ENCODE data around the gene RETREG1. TPM values are rescaled to one million over a fixed set of nuclear protein-coding genes. Genes with fewer than 3 reads are reported as not detected.
"Not testable (repeated sequence)": the region's sequence is repeated elsewhere in the genome, so short reads cannot be mapped to it uniquely, and the experiment has no call there.

The RETREG1 gene
- total and polyA plus RNA-seq, 2 experiments from 2014 or later = 23.8 to 24.0 TPM

DNA sequence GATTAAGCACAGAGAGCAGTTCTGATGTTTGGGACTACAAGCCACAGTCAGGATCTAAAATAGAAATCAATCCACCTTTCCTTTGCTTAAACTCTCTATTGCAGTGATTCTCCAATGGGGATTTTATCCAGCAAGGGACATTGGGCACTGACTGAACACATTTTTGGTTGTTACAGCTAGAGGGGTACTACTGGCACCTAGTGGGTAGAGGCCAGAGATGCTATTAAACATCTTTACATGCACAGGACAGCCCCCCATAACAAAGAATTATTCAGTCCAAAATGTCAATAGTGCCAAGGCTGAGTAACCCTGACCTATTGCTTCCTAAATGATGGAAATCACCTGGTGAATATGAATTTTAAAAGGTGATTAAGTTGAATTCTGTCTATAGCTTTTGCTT is 163.2 kb downstream of the RETREG1 start:
- H3K4me2 ChIP-seq = no peak overlapping the region
- H3K36me3 ChIP-seq (replicated peaks; ENCODE audit: insufficient read depth, low read depth) = no peaks in the 10 kb centered on the region
- peaks cover 11% of the 10 kb centered on the region for H4K20me1 ChIP-seq (ENCODE audit: insufficient read depth, poor library complexity, severe bottlenecking)
- no peak overlapping the region for H2AFZ ChIP-seq
- no peaks in the 10 kb centered on the region for H3K27me3 ChIP-seq
- no peaks in the 10 kb centered on the region for H3K9me3 ChIP-seq (ENCODE audit: low read depth)
- TF ChIP-seq EZH2phosphoT487 (IDR thresholded peaks at IDR 0.05; ENCODE audit: low read depth, severe bottlenecking, unreplicated experiment) = no peak
- TF ChIP-seq, protein P1, sequence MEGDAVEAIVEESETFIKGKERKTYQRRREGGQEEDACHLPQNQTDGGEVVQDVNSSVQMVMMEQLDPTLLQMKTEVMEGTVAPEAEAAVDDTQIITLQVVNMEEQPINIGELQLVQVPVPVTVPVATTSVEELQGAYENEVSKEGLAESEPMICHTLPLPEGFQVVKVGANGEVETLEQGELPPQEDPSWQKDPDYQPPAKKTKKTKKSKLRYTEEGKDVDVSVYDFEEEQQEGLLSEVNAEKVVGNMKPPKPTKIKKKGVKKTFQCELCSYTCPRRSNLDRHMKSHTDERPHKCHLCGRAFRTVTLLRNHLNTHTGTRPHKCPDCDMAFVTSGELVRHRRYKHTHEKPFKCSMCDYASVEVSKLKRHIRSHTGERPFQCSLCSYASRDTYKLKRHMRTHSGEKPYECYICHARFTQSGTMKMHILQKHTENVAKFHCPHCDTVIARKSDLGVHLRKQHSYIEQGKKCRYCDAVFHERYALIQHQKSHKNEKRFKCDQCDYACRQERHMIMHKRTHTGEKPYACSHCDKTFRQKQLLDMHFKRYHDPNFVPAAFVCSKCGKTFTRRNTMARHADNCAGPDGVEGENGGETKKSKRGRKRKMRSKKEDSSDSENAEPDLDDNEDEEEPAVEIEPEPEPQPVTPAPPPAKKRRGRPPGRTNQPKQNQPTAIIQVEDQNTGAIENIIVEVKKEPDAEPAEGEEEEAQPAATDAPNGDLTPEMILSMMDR (IDR thresholded peaks at IDR 0.05; ENCODE audit: poor library complexity) = peak; percentile 21
- H3K9me2 ChIP-seq (replicated peaks; ENCODE audit: insufficient read depth) = no peaks in the 10 kb centered on the region
- no peak overlapping the region for H3K4me3 ChIP-seq
- H3K4me1 ChIP-seq (ENCODE audit: insufficient read depth) = no peaks in the 10 kb centered on the region
- no peak for DNase-seq (ENCODE audit: low spot score)
- peaks cover 21% of the 10 kb centered on the region for H3K79me2 ChIP-seq
- H3K27ac ChIP-seq = no peak overlapping the region

DNA sequence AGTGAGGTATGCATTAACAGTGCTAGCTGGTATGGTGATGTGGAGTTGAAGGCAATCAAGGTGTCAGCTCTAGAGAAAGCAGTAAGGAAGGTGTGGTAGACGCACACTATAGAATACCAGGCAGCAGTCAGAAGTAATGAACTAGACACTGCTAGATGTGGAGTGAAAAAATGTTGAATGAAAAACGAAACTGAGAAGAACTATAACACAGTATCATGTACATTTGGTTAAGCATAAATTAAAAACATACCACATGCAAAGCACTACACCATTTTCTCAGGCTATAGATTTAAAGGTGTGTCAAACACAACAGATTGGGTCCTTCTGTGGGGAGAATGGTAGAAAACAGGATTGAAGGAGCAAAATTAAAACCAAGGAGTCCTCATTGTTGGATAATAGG is 166.6 kb downstream of the RETREG1 start:
- Histone ChIP-seq H3K36me3 (replicated peaks; ENCODE audit: insufficient read depth, low read depth) (no peaks in the 10 kb centered on the region), H3K4me2 (no peak overlapping the region), H3K27me3 (no peaks in the 10 kb centered on the region), H3K4me3 (no peak overlapping the region), H3K9me2 (replicated peaks; ENCODE audit: insufficient read depth) (no peaks in the 10 kb centered on the region), H2AFZ (no peak overlapping the region), H3K4me1 (ENCODE audit: insufficient read depth) (no peaks in the 10 kb centered on the region), H3K27ac (no peak overlapping the region), H3K79me2 (peaks cover 11% of the 10 kb centered on the region), H3K9me3 (ENCODE audit: low read depth) (no peaks in the 10 kb centered on the region), H4K20me1 (ENCODE audit: insufficient read depth, poor library complexity, severe bottlenecking) (peaks cover 5% of the 10 kb centered on the region)
- TF ChIP-seq EZH2phosphoT487 (IDR thresholded peaks at IDR 0.05; ENCODE audit: low read depth, severe bottlenecking, unreplicated experiment) (no peak), EZH2 (IDR thresholded peaks at IDR 0.05; ENCODE audit: borderline replicate concordance) (no peak)
- TF ChIP-seq, protein P1 (IDR thresholded peaks at IDR 0.05; ENCODE audit: poor library complexity) = no peak
- DNase-seq (ENCODE audit: low spot score) = no peak
- 83% methylated on average over 2 of the region's 2 CpGs for WGBS (ENCODE audit: low lambda C conversion rate, missing lambda C conversion rate)

DNA sequence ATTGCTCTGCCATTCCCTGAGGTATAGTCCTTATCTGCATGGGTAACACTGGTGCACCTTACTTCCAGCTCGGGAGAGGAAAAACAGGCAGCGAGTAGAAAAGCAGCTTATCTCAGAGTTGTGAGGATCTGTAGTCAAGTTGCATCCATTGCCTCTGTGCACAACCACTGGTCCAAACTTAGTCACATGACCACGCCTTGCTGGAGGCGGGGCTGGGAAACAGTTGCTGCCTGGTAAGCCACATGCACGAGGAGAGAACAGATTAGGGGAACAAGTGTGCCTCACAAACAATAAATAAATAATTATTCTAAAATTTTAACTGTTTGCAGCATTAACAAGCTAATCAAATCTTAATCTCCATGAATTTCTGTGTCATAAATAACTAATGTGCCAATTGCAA is 169.8 kb downstream of the RETREG1 start:
- no peaks in the 10 kb centered on the region for H3K36me3 ChIP-seq (replicated peaks; ENCODE audit: insufficient read depth, low read depth)
- no peaks in the 10 kb centered on the region for H3K27me3 ChIP-seq
- no peak overlapping the region for H2AFZ ChIP-seq
- DNase-seq (ENCODE audit: low spot score) = no peak
- no peak overlapping the region for H3K27ac ChIP-seq
- no peaks in the 10 kb centered on the region for H3K9me2 ChIP-seq (replicated peaks; ENCODE audit: insufficient read depth)
- no peak overlapping the region for H3K4me2 ChIP-seq
- TF ChIP-seq EZH2phosphoT487 (IDR thresholded peaks at IDR 0.05; ENCODE audit: low read depth, severe bottlenecking, unreplicated experiment) (no peak), EZH2 (IDR thresholded peaks at IDR 0.05; ENCODE audit: borderline replicate concordance) (no peak)
- TF ChIP-seq, protein P1 (IDR thresholded peaks at IDR 0.05; ENCODE audit: poor library complexity) = no peak
- H3K79me2 ChIP-seq = no peaks in the 10 kb centered on the region
- 90% methylated on average over 5 of the region's 5 CpGs for WGBS (ENCODE audit: low lambda C conversion rate, missing lambda C conversion rate)
- H3K4me1 ChIP-seq (ENCODE audit: insufficient read depth) = no peaks in the 10 kb centered on the region
- no peaks in the 10 kb centered on the region for H3K9me3 ChIP-seq (ENCODE audit: low read depth)
- no peaks in the 10 kb centered on the region for H4K20me1 ChIP-seq (ENCODE audit: insufficient read depth, poor library complexity, severe bottlenecking)
- no peak overlapping the region for H3K4me3 ChIP-seq

- H4K20me1 ChIP-seq (ENCODE audit: insufficient read depth, poor library complexity, severe bottlenecking) = no peaks in the 10 kb centered on the region
- H3K27me3 ChIP-seq = no peaks in the 10 kb centered on the region
- H3K36me3 ChIP-seq (replicated peaks; ENCODE audit: insufficient read depth, low read depth) = no peaks in the 10 kb centered on the region
- no peak for DNase-seq (ENCODE audit: low spot score)
- TF ChIP-seq EZH2phosphoT487 (IDR thresholded peaks at IDR 0.05; ENCODE audit: low read depth, severe bottlenecking, unreplicated experiment) (no peak), EZH2 (IDR thresholded peaks at IDR 0.05; ENCODE audit: borderline replicate concordance) (no peak)
- TF ChIP-seq, protein P1 (IDR thresholded peaks at IDR 0.05; ENCODE audit: poor library complexity) = no peak
- no peak overlapping the region for H2AFZ ChIP-seq
- no peaks in the 10 kb centered on the region for H3K9me3 ChIP-seq (ENCODE audit: low read depth)
- no peaks in the 10 kb centered on the region for H3K79me2 ChIP-seq
- no peaks in the 10 kb centered on the region for H3K9me2 ChIP-seq (replicated peaks; ENCODE audit: insufficient read depth)
- no peak overlapping the region for H3K4me2 ChIP-seq
- H3K4me1 ChIP-seq (ENCODE audit: insufficient read depth) = no peaks in the 10 kb centered on the region
- WGBS (ENCODE audit: low lambda C conversion rate, missing lambda C conversion rate) = 91% methylated on average over 1 of the region's 1 CpG
- H3K4me3 ChIP-seq = no peak overlapping the region
- no peak overlapping the region for H3K27ac ChIP-seq
Observed at GRCh38 chr5:16437977-16438376, 178.8 kb downstream of the RETREG1 start.

GRCh38 chr5:16436065-16436682 is 180.6 kb downstream of the RETREG1 start:
- H3K4me2 ChIP-seq; H3K4me3 ChIP-seq; H3K4me1 ChIP-seq (ENCODE audit: insufficient read depth); H3K79me2 ChIP-seq; H3K9me2 ChIP-seq (replicated peaks; ENCODE audit: insufficient read depth); H4K20me1 ChIP-seq (ENCODE audit: insufficient read depth, poor library complexity, severe bottlenecking); H2AFZ ChIP-seq; DNase-seq (ENCODE audit: low spot score); H3K27ac ChIP-seq; H3K9me3 ChIP-seq (ENCODE audit: low read depth); H3K27me3 ChIP-seq; H3K36me3 ChIP-seq (replicated peaks; ENCODE audit: insufficient read depth, low read depth): not testable (repeated sequence)
- WGBS (ENCODE audit: low lambda C conversion rate, missing lambda C conversion rate) = 95% methylated on average over 27 of the region's 28 CpGs
